GM19324 (cell line): ENCODE results near the gene NRP1.
"Not testable (repeated sequence)": the region's sequence is repeated elsewhere in the genome, so short reads cannot be mapped to it uniquely, and the experiment has no call there.

Source experiments
- ATAC-seq: cut with Tn5 transposase; IDR thresholded peaks from one replicate; pipeline ENCODE4 v1.9.1; 2021; ENCODE audit warnings: mild to moderate bottlenecking, moderate library complexity; ENCODE audit not compliant: unreplicated experiment, low FRiP score

The NRP1 gene

GRCh38 chr10:33326933-33327332, 7.5 kb downstream of the NRP1 start:
- ATAC-seq, result no peak

GRCh38 chr10:33325929-33326328, 8.5 kb downstream of the NRP1 start:
- ATAC-seq, result no peak

GRCh38 chr10:33323721-33324120, 10.7 kb downstream of the NRP1 start:
- no peak for ATAC-seq

- no peak for ATAC-seq
Observed at GRCh38 chr10:33321516-33321915, 13.0 kb downstream of the NRP1 start.

- ATAC-seq, result no peak
Observed at GRCh38 chr10:33320288-33320687, 14.2 kb downstream of the NRP1 start.

- no peak for ATAC-seq
Observed at GRCh38 chr10:33315891-33316290, 18.6 kb downstream of the NRP1 start.

GRCh38 chr10:33314811-33315561, 19.5 kb downstream of the NRP1 start:
- no peak for ATAC-seq

GRCh38 chr10:33311640-33312039, 22.8 kb downstream of the NRP1 start:
- no peak for ATAC-seq

- no peak for ATAC-seq
Observed at GRCh38 chr10:33310853-33311252, 23.6 kb downstream of the NRP1 start.

- ATAC-seq, result no peak
Observed at GRCh38 chr10:33309406-33309805, 25.1 kb downstream of the NRP1 start.

- no peak for ATAC-seq
Observed at GRCh38 chr10:33307835-33308234, 26.6 kb downstream of the NRP1 start.

- no peak for ATAC-seq
Observed at GRCh38 chr10:33306701-33307519, 27.6 kb downstream of the NRP1 start.

- no peak for ATAC-seq
Observed at GRCh38 chr10:33306126-33306525, 28.3 kb downstream of the NRP1 start.

GRCh38 chr10:33304423-33305225, 29.8 kb downstream of the NRP1 start:
- ATAC-seq, result no peak

- no peak for ATAC-seq
Observed at GRCh38 chr10:33303988-33304387, 30.5 kb downstream of the NRP1 start.

- ATAC-seq, result no peak
Observed at GRCh38 chr10:33302208-33302829, 32.1 kb downstream of the NRP1 start.

- ATAC-seq, result no peak
Observed at GRCh38 chr10:33301097-33301789, 33.2 kb downstream of the NRP1 start.

GRCh38 chr10:33300544-33300943, 33.9 kb downstream of the NRP1 start:
- not testable (repeated sequence) for ATAC-seq

- ATAC-seq, result no peak
Observed at GRCh38 chr10:33298893-33299292, 35.6 kb downstream of the NRP1 start.

- ATAC-seq, result no peak
Observed at GRCh38 chr10:33298110-33298509, 36.4 kb downstream of the NRP1 start.
